IPS DF 6.9 (cell line): Measurements from ENCODE around the gene ITGB5.
"Not testable (repeated sequence)": the region's sequence is repeated elsewhere in the genome, so short reads cannot be mapped to it uniquely, and the experiment has no call there.

ENCODE experiments used
- DNase-seq: peaks from one replicate; pipeline ENCODE4 v3.0.0-alpha.2; 2013; ENCODE audit warnings: low read depth, low spot score
- H3K27ac ChIP-seq: one replicate; pipeline ENCODE4 v1.5.1; 2013; ENCODE audit warnings: low read length, control low read depth
- H3K27me3 ChIP-seq: 2 replicates; pipeline ENCODE4 v1.6.1; 2013; ENCODE audit warnings: mild to moderate bottlenecking, low read length; ENCODE audit not compliant: control insufficient read depth, insufficient read depth
- H3K36me3 ChIP-seq: 2 replicates; pipeline ENCODE4 v1.6.1; 2013; ENCODE audit warnings: low read length; ENCODE audit not compliant: control insufficient read depth, insufficient read depth
- H3K4me1 ChIP-seq: 2 replicates; pipeline ENCODE4 v1.6.1; 2013; ENCODE audit warnings: low read length; ENCODE audit not compliant: control insufficient read depth, insufficient read depth
- H3K4me3 ChIP-seq: 2 replicates; pipeline ENCODE4 v1.5.1; 2013; ENCODE audit warnings: mild to moderate bottlenecking, low read length
- H3K9me3 ChIP-seq: 2 replicates; pipeline ENCODE4 v1.6.1; 2013; ENCODE audit warnings: low read length, inconsistent platforms; ENCODE audit not compliant: control insufficient read depth, insufficient read depth
- WGBS: extraction: QIAGEN DNeasy Blood & Tissue Kit; methylation state at CpG from one replicate; pipeline ENCODE4 v1.1.7; 2013; ENCODE audit warnings: mixed read lengths, missing lambda C conversion rate; ENCODE audit not compliant: insufficient read length, insufficient coverage; 5-methylcytosine and 5-hydroxymethylcytosine counted together

Gene ITGB5

DNA sequence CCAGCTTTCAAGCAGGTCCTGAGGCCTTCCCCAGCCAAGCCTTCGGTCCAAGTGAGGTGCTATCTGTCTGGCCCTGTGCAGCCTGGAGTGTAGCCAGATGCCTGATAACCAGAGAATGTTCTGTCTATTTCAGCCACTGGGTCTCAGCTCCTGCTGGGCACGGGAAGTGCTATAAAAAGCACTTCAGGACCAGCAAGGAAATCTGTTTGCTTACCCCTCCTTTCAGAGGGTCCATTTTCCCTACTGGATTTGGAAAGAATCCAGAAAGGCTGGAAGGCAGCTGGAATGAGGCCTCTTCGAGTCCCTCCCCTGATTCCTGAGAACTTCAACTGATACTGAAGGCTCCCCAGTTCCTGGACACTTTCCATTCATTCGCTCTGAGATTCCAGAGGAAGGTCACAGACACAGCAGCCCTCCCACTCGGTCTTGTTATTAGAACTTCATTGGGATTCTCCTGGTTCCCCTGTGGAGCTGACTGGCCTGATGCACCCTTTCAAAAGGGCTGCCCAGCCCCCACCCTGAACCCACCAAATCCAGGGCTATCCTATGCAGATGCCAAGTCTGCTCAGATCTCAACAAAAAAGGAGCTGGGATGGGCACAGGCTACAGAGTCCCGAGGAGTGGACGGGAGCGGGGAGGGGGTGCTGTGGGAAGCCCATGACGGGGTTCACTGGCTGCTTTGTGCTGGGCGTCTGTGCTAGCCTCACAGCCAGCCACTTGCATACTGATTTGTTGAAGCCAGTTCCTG, 86.5 kb downstream of the ITGB5 start:
- WGBS: no CpG with 5 or more reads among the region's 10 CpGs
- Histone ChIP-seq H3K9me3 (no peaks in the 10 kb centered on the region), H3K27ac (no peak overlapping the region), H3K4me3 (no peak overlapping the region), H3K4me1 (peaks cover 4% of the 10 kb centered on the region), H3K27me3 (no peaks in the 10 kb centered on the region), H3K36me3 (peaks cover 14% of the 10 kb centered on the region)
- no peak for DNase-seq

DNA sequence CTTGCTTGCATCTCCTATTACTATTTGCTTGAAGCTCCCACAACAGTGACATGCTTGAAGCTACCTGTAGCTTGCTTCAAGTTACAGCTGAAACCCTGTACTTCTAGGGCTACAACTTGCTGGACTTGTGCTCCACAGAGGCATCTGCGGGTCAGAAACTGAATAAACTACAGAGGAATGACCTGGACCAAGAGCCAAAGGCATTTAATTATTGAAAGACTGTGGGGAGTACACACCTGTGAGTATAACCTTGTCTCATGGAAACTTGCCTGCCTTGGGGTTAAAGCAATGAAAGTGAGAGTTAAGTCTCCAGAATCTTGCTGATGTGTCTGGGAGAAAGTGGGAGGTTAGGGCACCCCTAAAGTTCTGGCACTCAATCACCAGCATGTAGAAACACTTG, 87.1 kb downstream of the ITGB5 start:
- no peak overlapping the region for H3K27ac ChIP-seq
- H3K27me3 ChIP-seq: no peaks in the 10 kb centered on the region
- WGBS: no CpG with 5 or more reads among the region's 1 CpG
- no peak for DNase-seq
- no peak overlapping the region for H3K4me3 ChIP-seq
- H3K4me1 ChIP-seq: peaks cover 4% of the 10 kb centered on the region
- peaks cover 14% of the 10 kb centered on the region for H3K36me3 ChIP-seq
- no peaks in the 10 kb centered on the region for H3K9me3 ChIP-seq

DNA sequence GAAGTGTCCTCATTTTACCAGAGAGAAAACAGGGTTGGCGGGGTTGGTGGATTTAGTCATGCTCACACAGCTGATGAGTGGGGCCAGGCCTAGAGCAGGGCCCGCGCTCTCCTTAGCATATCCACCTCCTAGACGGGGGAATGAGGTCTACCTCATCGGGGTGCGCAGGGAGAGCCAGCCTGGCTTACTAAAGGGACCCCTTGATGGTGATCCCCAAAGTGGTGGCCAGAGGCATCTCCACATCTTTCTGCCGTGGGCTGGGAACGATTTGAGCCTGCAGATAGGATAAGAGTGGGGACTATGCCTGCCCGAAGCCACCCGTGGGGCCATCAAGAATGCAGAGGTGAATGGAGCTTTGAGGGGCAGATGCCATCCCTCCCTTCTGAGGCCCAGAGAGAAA, 87.5 kb downstream of the ITGB5 start:
- no peak for DNase-seq
- Histone ChIP-seq H3K36me3 (peaks cover 14% of the 10 kb centered on the region), H3K27ac (no peak overlapping the region)

DNA sequence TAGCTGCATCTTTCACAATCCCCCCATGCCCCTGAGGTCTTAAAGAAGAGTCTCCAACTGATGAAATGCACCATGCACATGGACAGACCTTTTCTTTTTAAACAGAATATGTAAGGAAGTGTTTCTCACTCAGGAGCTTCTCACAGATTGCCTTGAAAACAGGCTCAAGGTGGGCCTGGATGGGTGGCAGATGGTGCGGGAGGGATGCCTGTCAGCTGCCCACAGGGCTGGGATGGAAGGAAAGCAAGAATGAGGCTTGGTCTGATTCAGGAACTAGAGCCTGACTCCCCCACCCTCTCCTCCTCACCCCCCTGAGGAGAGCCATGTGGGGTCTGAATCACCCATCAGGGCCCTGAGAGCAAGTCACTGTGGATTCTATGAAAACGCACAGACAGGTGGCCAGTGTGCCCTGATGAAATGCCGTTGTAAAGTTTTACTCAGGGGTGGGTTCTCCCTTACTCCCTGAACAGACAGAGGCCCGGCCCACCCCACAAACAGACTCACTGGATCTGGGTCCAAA, 89.7 kb downstream of the ITGB5 start:
- Histone ChIP-seq H3K9me3 (no peaks in the 10 kb centered on the region), H3K4me1 (peaks cover 4% of the 10 kb centered on the region), H3K36me3 (peaks cover 17% of the 10 kb centered on the region), H3K4me3 (no peak overlapping the region), H3K27me3 (no peaks in the 10 kb centered on the region), H3K27ac (no peak overlapping the region)
- WGBS: no CpG with 5 or more reads among the region's 4 CpGs
- DNase-seq: no peak

More for the DNA sequence above, 87.5 kb downstream of the ITGB5 start:
- Histone ChIP-seq H3K9me3 (no peaks in the 10 kb centered on the region), H3K4me1 (peaks cover 4% of the 10 kb centered on the region), H3K27me3 (no peaks in the 10 kb centered on the region), H3K4me3 (no peak overlapping the region)
- no CpG with 5 or more reads among the region's 10 CpGs for WGBS

DNA sequence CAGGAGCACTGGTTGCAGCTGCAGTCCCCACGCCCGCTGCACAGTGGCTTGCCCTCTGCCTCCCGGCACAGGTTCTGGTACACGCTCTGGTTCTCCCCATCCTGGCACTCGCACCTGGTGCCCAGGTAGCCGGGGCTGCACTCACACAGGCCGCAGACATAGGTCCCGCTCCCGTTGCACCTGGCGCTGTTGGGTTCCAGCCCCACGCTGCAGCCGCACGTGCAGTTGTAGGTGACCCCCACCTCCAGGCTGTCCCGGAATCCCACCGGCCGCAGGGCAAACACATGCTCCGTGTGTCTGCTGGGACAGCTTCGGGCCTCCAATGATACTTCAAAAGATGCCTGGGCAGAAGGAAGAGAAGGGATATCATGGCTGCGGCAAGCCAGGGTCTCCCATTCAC, 90.7 kb downstream of the ITGB5 start:
- H3K27me3 ChIP-seq: no peaks in the 10 kb centered on the region
- no CpG with 5 or more reads among the region's 19 CpGs for WGBS
- H3K4me1 ChIP-seq: peaks cover 4% of the 10 kb centered on the region
- H3K36me3 ChIP-seq: peaks cover 14% of the 10 kb centered on the region
- H3K27ac ChIP-seq: no peak overlapping the region
- DNase-seq: no peak
- no peaks in the 10 kb centered on the region for H3K9me3 ChIP-seq
- no peak overlapping the region for H3K4me3 ChIP-seq

DNA sequence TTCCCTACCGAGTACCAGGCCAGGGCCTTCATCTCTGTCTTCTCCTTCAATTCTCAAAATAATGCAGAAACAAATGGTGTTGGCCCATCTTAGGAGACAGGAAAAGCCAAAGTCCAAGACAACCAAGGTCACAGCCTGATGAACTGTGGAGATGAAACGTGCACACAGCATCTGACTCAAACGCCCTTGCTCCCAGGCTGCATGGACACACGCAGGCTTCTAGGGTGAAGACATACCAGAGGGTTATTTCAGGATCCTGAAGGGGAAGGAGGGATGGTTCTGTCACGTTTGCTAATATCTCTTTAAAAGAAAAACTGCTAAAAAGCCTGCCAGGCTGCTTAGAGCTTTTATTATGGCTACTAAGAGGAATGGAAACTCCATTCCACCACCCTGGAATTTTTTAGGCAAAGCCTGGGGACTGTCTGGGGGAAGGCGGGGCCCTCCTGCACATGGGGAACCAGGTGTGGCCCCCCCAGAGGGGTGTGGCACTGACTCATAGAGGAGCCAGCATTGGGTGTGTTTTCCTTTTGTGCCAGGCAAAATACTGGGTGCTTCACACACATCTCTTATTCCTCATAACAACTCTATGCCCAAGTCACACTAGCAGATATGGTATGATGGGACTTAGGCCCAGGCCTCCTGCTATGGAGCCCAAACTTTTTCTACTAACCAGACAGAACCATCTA, 94.0 kb downstream of the ITGB5 start:
- H3K9me3 ChIP-seq: no peaks in the 10 kb centered on the region
- no CpG with 5 or more reads among the region's 6 CpGs for WGBS
- no peak overlapping the region for H3K27ac ChIP-seq
- no peaks in the 10 kb centered on the region for H3K4me1 ChIP-seq
- no peak for DNase-seq
- no peaks in the 10 kb centered on the region for H3K27me3 ChIP-seq
- peaks cover 14% of the 10 kb centered on the region for H3K36me3 ChIP-seq
- no peak overlapping the region for H3K4me3 ChIP-seq

DNA sequence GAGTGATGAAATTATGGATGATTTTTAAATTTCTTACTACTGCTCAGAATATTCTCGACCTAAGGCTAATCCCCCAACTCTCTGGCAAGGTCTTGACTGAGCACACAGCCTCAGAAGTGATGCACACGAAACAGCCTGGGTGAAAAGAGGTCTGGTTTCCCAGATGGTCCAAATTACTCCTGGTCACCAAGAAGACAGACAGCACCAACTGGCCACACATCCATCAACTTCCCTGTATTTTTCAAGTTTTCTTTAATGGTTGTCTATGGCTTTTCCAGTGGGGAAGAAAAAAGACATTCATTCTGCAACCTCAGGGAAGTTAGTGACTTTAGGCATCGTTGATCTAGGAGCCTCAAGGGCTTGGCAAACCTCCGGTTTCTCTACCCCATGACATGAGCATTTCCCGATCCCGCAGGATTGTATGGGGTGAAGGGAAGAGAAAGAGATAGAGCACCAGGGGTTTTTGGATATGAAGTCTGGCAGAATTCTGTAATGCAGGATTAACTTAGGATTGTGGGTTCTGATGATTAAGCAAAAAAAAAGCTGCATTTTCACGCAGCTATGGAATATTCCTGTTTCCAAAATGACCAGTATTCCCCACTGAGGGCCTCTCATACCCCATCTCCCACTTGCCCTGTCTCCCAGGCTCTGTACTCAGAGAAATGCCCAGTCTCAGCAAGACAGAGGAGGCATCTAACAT, 94.7 kb downstream of the ITGB5 start:
- H3K36me3 ChIP-seq: peaks cover 14% of the 10 kb centered on the region

DNA sequence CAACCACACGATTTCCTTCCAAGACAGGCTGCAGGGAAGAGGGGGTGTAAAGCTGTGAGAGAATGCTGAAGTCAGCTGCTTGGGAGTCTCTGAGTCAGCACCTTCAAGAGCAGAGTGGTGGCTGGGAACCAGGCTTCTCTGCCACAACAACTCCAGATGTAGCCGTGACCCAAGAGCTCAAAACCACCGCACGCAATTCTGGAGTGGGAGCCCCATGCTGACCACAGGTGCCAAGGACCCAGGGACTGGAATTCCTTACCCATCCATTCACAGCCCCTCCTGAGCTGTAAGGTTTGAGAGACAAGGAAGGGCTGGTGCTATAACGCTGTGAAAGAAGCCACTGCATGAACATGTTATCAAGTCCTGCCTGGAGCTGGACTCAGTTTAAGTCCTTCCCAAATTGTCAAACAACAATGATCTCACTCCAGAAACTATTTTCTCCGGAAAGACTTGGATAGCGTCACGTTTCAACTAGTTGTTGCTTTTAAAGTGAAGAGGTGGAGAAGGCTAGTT, 95.5 kb downstream of the ITGB5 start:
- Histone ChIP-seq H3K27ac (no peak overlapping the region), H3K4me3 (no peak overlapping the region), H3K9me3 (no peaks in the 10 kb centered on the region), H3K27me3 (no peaks in the 10 kb centered on the region), H3K36me3 (peaks cover 14% of the 10 kb centered on the region), H3K4me1 (no peaks in the 10 kb centered on the region)
- no CpG with 5 or more reads among the region's 8 CpGs for WGBS
- DNase-seq: no peak

More for the DNA sequence above, 94.7 kb downstream of the ITGB5 start:
- Histone ChIP-seq H3K27ac (no peak overlapping the region), H3K4me1 (no peaks in the 10 kb centered on the region), H3K27me3 (no peaks in the 10 kb centered on the region), H3K9me3 (no peaks in the 10 kb centered on the region), H3K4me3 (no peak overlapping the region)
- DNase-seq: no peak
- no CpG with 5 or more reads among the region's 7 CpGs for WGBS

DNA sequence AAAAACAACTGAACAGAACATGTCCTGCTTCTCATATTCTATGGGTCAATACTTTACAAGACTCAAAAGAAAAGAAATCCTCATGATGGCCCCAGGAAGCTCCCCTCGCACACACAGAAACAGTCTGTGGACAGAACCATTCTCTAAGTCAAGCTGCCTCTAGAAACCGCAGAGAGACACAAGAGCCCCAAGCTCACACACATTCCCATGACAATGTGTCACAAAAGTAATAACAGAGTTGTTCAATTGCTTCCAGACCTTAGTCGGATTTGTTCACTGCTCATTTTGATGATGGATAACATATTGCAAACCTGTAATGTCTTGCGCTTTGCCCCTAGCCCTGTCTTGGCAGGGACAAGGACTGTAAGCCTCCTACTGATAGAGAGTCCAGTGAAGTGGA, 96.0 kb downstream of the ITGB5 start:
- H3K4me1 ChIP-seq: no peaks in the 10 kb centered on the region
- H3K4me3 ChIP-seq: no peak overlapping the region
- no peaks in the 10 kb centered on the region for H3K9me3 ChIP-seq
- no peak for DNase-seq
- H3K36me3 ChIP-seq: peaks cover 9% of the 10 kb centered on the region
- no CpG with 5 or more reads among the region's 4 CpGs for whole genome bisulfite sequencing
- no peak overlapping the region for H3K27ac ChIP-seq
- no peaks in the 10 kb centered on the region; the same call in 1 of the 2 replicates for H3K27me3 ChIP-seq

DNA sequence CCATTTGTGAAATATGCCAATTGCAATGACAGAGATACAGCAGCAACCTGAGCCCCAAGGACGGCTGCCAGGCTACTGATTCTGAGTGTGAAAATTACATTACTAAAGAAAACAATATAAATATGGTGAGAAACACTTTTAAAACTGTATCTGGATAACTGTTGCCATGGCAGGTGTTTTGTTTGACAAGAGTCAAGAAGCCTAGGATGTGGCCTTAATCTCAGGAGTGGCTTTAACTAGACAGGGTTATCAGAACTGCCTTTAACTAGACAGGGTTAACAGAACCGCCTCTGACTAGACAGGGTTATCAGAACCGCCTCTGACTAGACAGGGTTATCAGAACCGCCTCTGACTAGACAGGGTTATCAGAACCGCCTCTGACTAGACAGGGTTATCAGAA, 98.1 kb downstream of the ITGB5 start:
- DNase-seq, H3K27me3 ChIP-seq, H3K4me1 ChIP-seq, H3K27ac ChIP-seq, H3K4me3 ChIP-seq, H3K9me3 ChIP-seq, H3K36me3 ChIP-seq: not testable (repeated sequence)
- no CpG with 5 or more reads among the region's 5 CpGs for WGBS
